Stimulated activated CD8-positive, alpha-beta memory T cell treated with anti-CD3 and anti-CD28 coated beads, Interleukin-2, amount 100 ng/mL, for 48 hours (primary cell): ENCODE measurements around the gene TMEM51.

Experiments used
- DNase-seq, 2 donors: peaks; one replicate each; pipeline ENCODE4 v3.0.0-alpha.2; 2020; ENCODE audit warnings: low read depth in 2 of 2

The TMEM51 gene

GRCh38 chr1:15218287-15219279 lies 65.0 kb downstream of the TMEM51 start:
- DNase-seq, result no peak

GRCh38 chr1:15219280-15220023 lies 65.9 kb downstream of the TMEM51 start:
- DNase-seq, result peak in 1 of 2 donors; percentile 8

GRCh38 chr1:15220024-15220392 lies 66.5 kb downstream of the TMEM51 start:
- DNase-seq, result no peak

DNA sequence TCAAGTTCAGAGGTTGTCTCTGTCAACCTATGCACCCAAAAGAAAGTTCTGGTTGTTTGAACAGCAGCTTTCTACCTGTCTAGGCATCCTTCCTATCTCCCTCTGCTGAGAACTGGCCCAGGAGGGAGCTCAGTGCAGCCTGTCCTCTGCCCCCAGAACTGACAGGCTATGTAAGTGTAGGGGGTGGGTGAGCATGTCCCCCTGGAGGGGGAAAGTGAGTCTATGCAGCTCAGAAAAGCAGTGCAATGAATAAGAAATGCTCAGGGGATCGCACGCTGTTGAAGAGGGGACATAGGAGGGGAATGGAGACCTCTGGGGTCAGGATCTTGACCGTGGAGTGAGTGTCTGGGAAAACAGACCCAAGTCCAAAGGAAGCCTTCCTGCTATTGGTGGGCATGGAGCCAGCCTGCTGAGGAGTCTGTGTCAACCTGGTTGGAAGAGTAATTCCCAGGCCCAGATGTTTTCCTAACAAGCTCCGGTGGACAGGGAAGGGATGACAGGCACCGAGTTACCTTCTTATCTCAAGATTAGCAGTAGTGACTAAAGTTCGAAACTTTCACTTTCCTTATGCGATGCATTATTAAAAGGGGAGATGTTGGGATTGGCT lies 67.4 kb downstream of the TMEM51 start:
- no peak for DNase-seq

- DNase-seq, result no peak
These were observed 69.2 kb downstream of the TMEM51 start for GRCh38 chr1:15222653-15223303.

DNA sequence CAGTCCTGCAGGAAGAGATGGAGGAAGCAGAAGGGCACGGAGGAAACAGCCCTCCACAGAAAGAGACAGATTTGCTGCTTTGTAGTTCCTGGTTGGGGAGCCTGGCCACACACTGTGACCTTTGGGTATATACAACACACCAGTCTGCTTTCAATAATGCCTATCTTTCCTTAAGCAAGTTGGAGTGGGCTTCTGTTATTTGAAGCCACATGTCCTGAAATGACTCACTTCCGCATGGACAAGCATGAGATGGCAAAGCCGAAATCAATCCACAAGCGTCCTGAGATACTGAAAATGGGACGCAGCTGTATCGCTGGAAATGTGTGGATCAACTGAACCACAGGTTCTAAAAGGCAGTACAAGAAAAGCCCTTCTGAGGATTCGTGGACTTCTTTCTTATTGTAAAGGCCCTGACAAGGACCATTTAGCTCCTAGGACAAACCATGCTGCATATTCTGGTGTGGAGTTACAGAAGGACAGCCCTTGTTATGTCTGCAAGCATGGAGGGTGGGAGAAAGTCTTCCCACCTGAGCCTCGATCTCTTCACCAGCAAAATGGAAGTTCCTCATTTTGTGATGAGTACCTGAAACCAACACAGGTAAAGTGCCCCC lies 70.8 kb downstream of the TMEM51 start:
- DNase-seq, result no peak

- no peak for DNase-seq
These were observed 71.4 kb downstream of the TMEM51 start for GRCh38 chr1:15224974-15225373.

DNA sequence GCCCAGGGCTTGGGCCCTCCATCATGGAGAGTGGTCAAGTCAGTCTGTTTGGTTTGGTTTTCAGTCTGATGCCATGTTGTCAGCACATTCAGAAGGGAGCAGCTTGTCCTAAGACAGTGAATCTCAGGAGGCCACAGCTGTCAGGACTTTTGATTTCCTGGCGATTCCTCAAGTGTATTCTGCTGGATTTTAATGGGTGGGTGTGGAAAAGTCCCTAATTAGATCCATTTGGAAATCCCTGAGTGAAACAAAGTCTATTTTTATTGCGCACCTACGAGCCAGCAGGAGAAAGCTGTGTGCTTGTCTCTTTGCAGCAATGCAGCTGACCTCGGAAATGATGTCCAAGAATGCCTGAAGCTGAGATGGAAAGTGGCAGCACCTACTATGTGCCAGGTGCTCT lies 71.9 kb downstream of the TMEM51 start:
- DNase-seq, result no peak

DNA sequence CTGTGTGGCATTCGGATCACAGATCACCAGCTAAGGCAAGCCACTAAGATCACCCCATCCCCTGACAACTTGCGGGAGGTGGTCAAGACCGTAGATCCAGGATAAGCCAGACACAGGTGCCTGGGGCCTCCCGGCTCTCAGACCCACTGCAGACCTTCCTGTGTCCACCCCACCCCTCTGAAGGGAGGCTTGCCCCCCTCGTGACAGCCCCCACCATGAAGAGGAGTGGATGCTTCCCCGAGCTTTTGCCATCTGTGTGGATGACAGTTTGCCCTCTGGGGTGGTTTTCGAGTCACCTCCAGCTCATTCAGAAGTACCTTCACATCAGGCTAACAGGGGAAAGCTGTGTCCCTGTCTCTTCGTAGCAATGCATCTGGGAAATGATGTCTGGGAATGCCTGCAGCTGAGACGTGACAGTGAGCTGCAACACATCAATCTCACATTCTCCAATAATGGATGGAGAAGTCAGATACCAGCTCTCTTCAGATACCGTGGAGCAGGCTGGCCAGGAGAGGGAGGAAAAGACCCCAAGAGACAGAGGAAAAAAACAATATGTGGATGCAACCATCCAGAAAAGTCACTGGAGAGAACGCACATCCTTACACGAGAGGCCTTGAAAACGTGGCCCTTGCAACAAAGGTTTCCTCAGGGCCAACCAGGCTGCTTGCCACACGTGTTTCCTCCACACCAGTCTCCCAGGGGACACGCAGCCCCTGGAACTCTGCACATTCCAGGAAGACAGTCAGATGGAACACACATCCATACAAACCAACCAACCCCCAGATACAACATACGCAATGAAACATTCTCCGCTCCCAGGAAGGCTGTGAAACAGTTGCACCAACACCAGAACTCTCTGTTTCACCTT lies 73.1 kb downstream of the TMEM51 start:
- DNase-seq, result no peak

GRCh38 chr1:15229707-15230131 lies 76.2 kb downstream of the TMEM51 start:
- no peak for DNase-seq

DNA sequence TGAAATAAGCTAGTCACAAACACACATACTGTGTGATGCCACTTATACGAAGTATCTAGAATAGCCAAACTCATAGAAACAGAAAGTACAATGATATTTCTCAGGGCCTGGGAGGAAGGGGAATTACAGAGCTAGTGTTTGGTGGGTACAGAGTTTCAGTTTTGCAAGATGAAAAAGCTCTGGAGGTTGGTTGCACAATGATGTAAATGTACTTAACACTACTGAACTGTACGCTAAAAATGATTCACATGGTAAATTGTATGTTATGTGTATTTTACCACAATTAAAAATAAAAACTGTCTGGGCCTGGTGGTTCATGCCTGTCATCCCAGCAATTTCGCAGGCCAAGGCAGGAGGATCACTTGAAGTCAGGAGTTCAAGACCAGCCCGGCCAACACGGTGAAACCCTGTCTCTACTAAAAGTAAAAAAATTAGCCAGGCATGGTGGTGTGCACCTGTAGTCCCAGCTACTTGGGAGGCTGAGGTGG lies 78.2 kb downstream of the TMEM51 start:
- no peak for DNase-seq

DNA sequence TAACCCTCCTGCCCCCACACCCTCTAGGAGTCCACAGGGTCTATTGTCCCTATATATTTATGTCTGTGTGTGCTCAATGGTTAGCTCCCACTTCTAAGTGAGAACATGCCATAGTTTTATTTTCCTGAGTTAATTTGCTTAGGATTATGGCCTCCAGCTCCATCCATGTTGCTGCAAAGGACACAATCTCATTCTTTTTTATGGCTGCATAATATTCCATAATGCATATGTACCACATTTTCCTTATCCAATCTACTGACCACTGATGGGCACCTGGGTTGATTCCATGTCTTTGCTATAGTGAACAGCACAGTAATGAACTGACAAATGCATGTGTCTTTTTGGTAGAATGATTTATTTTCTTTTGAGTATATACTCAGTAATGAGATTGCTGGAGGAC lies 80.1 kb downstream of the TMEM51 start:
- DNase-seq, result no peak

DNA sequence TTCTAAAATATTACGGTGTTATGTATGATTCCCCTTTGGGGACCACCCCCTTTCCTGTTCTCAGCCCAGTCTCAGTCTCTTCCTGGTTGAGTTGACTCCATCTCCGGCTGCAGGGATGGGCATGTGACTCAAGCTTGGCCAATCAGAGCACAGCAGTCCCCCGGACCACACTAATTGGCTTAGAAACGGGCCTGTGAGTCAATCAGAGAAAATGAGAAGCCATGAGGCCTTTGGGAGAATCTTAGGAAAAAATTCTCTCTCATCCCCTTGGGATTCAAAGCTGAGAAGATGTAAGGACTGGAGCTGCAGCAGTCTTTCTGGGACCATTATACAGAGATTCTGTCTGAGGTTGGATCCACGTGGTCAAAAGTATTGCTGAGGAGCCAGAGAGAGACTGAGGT lies 82.8 kb downstream of the TMEM51 start:
- DNase-seq, result no peak

DNA sequence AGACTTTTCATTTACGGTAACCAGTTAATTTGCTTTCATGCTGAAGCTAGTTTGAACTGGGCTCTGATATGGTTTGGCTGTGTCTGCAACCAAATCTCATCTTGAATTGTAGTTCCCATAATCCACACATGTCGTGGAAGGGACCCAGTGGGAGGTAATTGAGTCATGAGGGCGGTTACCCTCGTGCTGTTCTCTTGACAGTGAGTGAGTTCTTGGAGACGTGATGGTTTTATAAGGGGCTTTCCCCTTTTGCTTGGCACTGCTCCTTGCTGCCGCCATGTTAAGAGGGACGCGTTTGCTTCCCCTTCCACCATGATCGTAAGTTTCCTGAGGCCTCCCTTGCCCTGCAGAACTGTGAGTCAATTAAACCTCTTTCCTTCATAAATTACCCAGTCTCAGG lies 83.2 kb downstream of the TMEM51 start:
- DNase-seq, result no peak

DNA sequence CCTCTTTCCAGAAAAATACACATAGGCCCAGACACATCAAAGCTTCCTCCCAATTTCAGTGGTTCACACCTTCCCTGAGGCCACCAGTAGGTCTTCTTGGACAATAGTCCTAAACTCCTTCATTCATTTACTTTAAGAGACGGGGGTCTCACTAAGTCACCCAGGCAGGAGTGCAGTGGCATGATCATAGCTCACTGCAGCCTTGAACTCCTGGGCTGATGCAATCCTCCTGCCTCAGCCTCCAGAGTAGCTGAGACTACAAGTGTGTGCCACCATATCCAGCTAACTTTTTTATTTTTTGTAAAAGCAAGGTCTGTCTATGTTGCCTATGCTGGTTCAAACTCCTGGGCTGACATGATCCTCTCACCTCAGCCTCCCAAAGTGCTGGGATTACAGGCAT lies 85.2 kb downstream of the TMEM51 start:
- no peak for DNase-seq

- no peak for DNase-seq
These were observed 89.2 kb downstream of the TMEM51 start for GRCh38 chr1:15242766-15243165.

DNA sequence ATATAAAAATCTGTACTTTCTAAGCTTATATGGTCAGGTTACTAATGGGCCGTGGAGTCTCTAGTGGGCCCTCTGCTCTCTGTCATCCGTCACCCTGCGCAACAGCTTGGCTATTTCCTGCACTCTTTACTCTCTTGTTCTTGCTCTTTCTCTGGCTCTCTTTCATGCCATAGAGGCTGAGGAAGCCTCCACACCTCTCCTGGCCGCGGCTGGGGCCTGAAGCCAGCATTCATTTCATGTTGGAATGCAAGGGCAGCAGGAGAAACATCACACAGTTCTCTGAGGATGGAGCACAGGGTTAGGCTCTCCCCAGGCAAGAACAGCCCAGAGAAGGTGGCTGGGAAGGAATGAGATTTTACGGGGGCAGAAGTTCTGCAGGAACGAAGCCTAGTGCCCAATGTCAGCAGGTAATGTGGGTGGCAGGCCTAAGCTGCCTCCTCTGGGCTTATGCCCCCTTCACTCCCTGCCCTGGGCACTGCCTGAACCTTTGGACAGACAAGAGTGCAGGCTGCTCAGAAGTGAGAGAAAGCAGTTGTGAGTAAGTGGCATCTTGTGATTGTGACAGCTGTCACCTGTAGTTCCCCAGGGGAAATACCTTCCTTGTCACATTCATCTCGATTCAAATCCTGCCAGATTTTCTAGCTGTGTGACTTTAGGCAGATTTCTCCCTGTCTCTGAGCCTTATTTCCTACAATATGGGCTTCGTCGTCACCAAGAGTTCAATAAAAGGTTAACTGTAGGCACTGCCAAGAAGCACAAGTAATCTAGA lies 89.9 kb downstream of the TMEM51 start:
- no peak for DNase-seq

DNA sequence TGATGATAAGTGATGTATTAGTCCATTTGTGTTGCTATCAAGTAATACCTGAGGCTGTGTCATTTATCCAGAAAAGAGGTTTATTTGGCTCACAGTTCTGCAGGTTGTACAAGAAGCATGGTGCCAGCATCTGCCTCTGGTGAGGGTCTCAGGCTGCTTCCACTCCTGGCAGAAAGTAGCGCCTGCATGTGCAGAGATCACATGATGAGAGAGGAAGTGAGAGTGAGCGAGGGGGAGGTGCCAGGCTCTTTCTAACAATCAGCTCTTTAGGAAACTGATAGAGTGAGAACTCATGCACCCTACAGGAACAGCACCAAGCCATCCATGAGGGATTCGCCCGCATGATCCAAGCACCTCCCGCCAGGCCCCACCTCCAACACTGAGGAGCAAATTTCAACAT lies 91.3 kb downstream of the TMEM51 start:
- no peak for DNase-seq

DNA sequence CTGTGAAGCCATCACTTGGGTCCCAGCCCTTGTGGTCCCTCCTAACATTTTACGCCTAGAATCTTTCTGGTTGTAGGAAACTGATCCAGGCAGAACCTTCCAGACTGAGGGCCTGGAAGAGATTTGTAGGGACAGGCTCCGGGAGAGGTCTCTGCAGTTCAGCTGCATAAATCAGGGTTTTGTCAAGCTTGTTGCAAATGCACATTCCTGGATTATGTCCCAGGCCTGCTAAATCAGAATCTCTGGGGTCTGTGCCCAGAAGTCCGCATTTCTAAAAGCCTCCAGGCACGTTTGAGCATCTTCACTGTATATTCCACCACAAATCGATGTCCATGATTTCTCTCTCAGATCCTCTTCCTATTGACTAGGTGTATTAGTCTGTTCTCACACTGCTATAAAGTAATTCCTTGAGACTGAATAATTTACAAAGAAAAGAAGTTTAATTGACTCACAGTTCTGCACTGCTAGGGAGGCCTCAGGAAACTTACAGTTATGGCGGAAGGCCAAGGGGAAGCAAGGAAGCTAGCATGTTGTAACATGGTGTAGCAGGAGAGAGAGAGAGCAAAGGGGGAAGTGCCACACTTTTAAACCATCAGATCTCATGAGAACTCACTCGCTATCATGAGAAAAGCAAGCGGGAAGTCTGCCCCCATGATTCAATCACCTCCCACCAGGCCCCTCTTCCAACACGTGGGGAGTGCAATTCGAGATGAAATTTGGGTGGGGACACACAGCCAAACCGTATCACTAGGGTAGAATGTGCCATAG lies 92.2 kb downstream of the TMEM51 start:
- DNase-seq, result no peak
